Neural progenitor cell (in vitro differentiated cells): ENCODE results near the gene EYA4.

Experiments used
- CTCF ChIP-seq: fragments of 200-600 bp; sonication (generic); IDR thresholded peaks from 2 replicates; pipeline ENCODE4 v1.5.1; 2017; ENCODE audit warnings: antibody characterized with exemption, mild to moderate bottlenecking
- EZH2phosphoT487 ChIP-seq: fragments of 200-600 bp; sonication (generic); IDR thresholded peaks from 2 replicates; pipeline ENCODE4 v1.6.1; 2017; ENCODE audit warnings: antibody characterized with exemption

GRCh38 chr6:133408132-133408531, 167.0 kb downstream of the EYA4 start:
- TF ChIP-seq CTCF (no peak), EZH2phosphoT487 (no peak)
